CD14-positive monocyte (primary cell): Measurements from ENCODE around the gene IL1F10. TPM values are rescaled to one million over a fixed set of nuclear protein-coding genes. Genes with fewer than 3 reads are reported as not detected.

ENCODE experiments used
- DNase-seq, 3 donors: peaks; one replicate each; pipeline ENCODE4 v3.0.0-alpha.2; 2011 to 2022
- H2AFZ ChIP-seq: 2 replicates; pipeline ENCODE4 v1.6.0; 2012; ENCODE audit warnings: mild to moderate bottlenecking, low read depth, low read length, inconsistent platforms; ENCODE audit not compliant: insufficient read depth, poor library complexity, severe bottlenecking
- H3K27ac ChIP-seq, 2 donors: 1 replicate in 1 of 2; 2 replicates in 1 of 2; pipeline ENCODE4 v1.5.1; 2012 to 2013; ENCODE audit warnings: low read length in 2 of 2, control low read depth in 1 of 2, inconsistent platforms in 1 of 2, low read depth in 1 of 2, mild to moderate bottlenecking in 1 of 2
- H3K27me3 ChIP-seq, 2 donors: one replicate each; pipeline versions ENCODE4 v1.6.0 to v1.6.1; 2011 to 2013; ENCODE audit warnings: low read length in 2 of 2; ENCODE audit not compliant: control insufficient read depth in 2 of 2, insufficient read depth in 2 of 2
- H3K36me3 ChIP-seq, 2 donors: replicated peaks in 1 of 2; 1 replicate in 1 of 2; 2 replicates in 1 of 2; pipeline versions ENCODE4 v1.5.1 to v1.6.1; 2012 to 2013; ENCODE audit warnings: low read length in 2 of 2, control low read depth in 1 of 2, inconsistent platforms in 1 of 2, mild to moderate bottlenecking in 1 of 2; ENCODE audit not compliant: insufficient read depth in 2 of 2, control insufficient read depth in 1 of 2
- H3K4me1 ChIP-seq, 2 donors: 1 replicate in 1 of 2; 2 replicates in 1 of 2; pipeline versions ENCODE4 v1.5.1 to v1.6.1; 2012 to 2013; ENCODE audit warnings: low read length in 2 of 2, control low read depth in 1 of 2, inconsistent platforms in 1 of 2, mild to moderate bottlenecking in 1 of 2, moderate library complexity in 1 of 2; ENCODE audit not compliant: insufficient read depth in 2 of 2, control insufficient read depth in 1 of 2
- H3K4me2 ChIP-seq: replicated peaks from 2 replicates; pipeline ENCODE3; 2012; ENCODE audit warnings: low read length, moderate library complexity, mild to moderate bottlenecking; ENCODE audit not compliant: poor library complexity, severe bottlenecking; ENCODE audit errors: extremely low read depth
- H3K4me3 ChIP-seq, 3 experiments: fragments of 200-600 bp in 1 of 3; sonication (generic) in 1 of 3; replicated peaks in 1 of 3; 1 replicate in 2 of 3; 2 replicates in 1 of 3; pipeline ENCODE4 v1.5.1; 2011 to 2013; ENCODE audit warnings: low read length in 3 of 3, mild to moderate bottlenecking in 3 of 3, control low read depth in 2 of 3, low read depth in 2 of 3, inconsistent platforms in 1 of 3, moderate library complexity in 1 of 3
- H3K79me2 ChIP-seq: 2 replicates; pipeline ENCODE4 v1.6.0; 2012; ENCODE audit warnings: mild to moderate bottlenecking, control low read depth, inconsistent platforms, low read length, moderate library complexity; ENCODE audit not compliant: insufficient read depth
- H3K9ac ChIP-seq: 2 replicates; pipeline ENCODE4 v1.6.0; 2017; ENCODE audit warnings: low read length, mild to moderate bottlenecking; ENCODE audit not compliant: insufficient read depth, poor library complexity, severe bottlenecking
- H3K9me3 ChIP-seq, 2 donors: replicated peaks in 1 of 2; 1 replicate in 1 of 2; 2 replicates in 1 of 2; pipeline versions ENCODE4 v1.5.1 to v1.6.1; 2012 to 2013; ENCODE audit warnings: low read length in 2 of 2, control low read depth in 1 of 2; ENCODE audit not compliant: control insufficient read depth in 1 of 2, insufficient read depth in 1 of 2
- H4K20me1 ChIP-seq: 2 replicates; pipeline ENCODE4 v1.6.0; 2012; ENCODE audit warnings: mild to moderate bottlenecking, low read length, control low read depth, moderate library complexity; ENCODE audit not compliant: insufficient read depth
- H3K27ac Mint-ChIP-seq, 7 donors: one replicate each; pipeline ENCODE4 v1.8.0; 2020; ENCODE audit warnings: mild to moderate bottlenecking in 7 of 7, mixed read lengths in 7 of 7, moderate library complexity in 6 of 7, inconsistent platforms in 2 of 7
- H3K27me3 Mint-ChIP-seq, 3 donors: one replicate each; pipeline ENCODE4 v1.8.0; 2021 to 2022; ENCODE audit warnings: low read depth in 3 of 3, mild to moderate bottlenecking in 3 of 3, mixed read lengths in 3 of 3, moderate library complexity in 3 of 3, inconsistent platforms in 1 of 3
- H3K36me3 Mint-ChIP-seq, 2 donors: one replicate each; pipeline ENCODE4 v1.8.0; 2020; ENCODE audit warnings: mixed read lengths in 2 of 2, inconsistent platforms in 1 of 2, mild to moderate bottlenecking in 1 of 2
- H3K4me1 Mint-ChIP-seq: one replicate; pipeline ENCODE4 v1.8.0; 2020; ENCODE audit warnings: mild to moderate bottlenecking, mixed read lengths
- H3K4me3 Mint-ChIP-seq, 2 donors: one replicate each; pipeline ENCODE4 v1.8.0; 2020; ENCODE audit warnings: mild to moderate bottlenecking in 2 of 2, mixed read lengths in 2 of 2, moderate library complexity in 1 of 2
- H3K9me3 Mint-ChIP-seq, 7 donors: one replicate each; pipeline ENCODE4 v1.8.0; 2020 to 2022; ENCODE audit warnings: mixed read lengths in 7 of 7, mild to moderate bottlenecking in 6 of 7, moderate library complexity in 6 of 7, inconsistent platforms in 2 of 7
- WGBS: methylation state at CpG from one replicate; pipeline ENCODE4 v1.1.5; 2013; ENCODE audit warnings: missing lambda C conversion rate; ENCODE audit not compliant: insufficient coverage; 5-methylcytosine and 5-hydroxymethylcytosine counted together
- intact Hi-C, 2 donors: fragments of 100-400 bp; cut with micrococcal nuclease; formaldehyde crosslinking; loops; one replicate each; pipeline versions ENCODE4 v1.15.0 to v1.15.1; 2023
- polyA plus RNA-seq, 3 donors: library from polyadenylated mRNA; depleted of rRNA in 1 of 3; unstranded in 2 of 3; stranded (reverse) in 1 of 3; fragments of 300-500 nt in 2 of 3; fragments of >200 nt in 1 of 3; fragmentation: Illumina TruSeq in 2 of 3; gene quantifications; 1 replicate in 2 of 3; 2 replicates in 1 of 3; pipeline ENCODE4 v1.2.3, GENCODE V29; 2012 to 2021
- TF ChIP-seq, protein P1 (sequence below): fragments of 200-600 bp; IDR thresholded peaks from one replicate; pipeline ENCODE4 v1.8.0; 2022; ENCODE audit warnings: antibody characterized with exemption, mild to moderate bottlenecking

Gene IL1F10
- polyA plus RNA-seq, 3 donors, result not detected

DNA sequence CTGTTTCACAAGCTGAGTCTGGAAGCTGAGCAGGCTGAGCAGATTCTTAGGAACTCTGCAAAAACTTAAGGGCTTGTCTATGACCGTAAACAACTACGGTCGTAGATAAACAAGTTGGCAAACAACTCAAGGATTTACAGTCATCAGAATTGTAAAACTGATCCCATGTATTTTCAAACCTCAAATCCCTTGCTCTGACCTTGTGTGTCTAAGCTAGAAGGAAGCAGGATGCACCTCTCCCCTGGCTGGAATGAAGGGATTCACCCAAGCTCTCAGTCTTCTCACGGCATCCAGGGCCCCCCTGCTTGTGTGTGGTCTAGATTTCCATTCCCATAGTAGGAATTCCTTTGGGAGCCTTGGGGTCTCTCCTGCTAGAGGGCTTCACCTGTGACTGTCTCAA is 47.2 kb downstream of the IL1F10 start:
- H3K4me1 Mint-ChIP-seq, result peaks cover 10% of the 10 kb centered on the region
- Histone ChIP-seq H3K36me3 (no peaks in the 10 kb centered on the region), H2AFZ (no peak overlapping the region), H3K27me3 (no peaks in the 10 kb centered on the region), H3K4me2 (no peak overlapping the region), H3K4me1 (peaks cover 68 to 73% of the 10 kb centered on the region in 2 donors), H3K9ac (no peak overlapping the region), H3K27ac (no peak overlapping the region), H3K9me3 (no peaks in the 10 kb centered on the region), H4K20me1 (no peaks in the 10 kb centered on the region), H3K79me2 (no peaks in the 10 kb centered on the region), H3K4me3 (no peak overlapping the region)
- intact Hi-C loops, result no loop called here
- WGBS, result 77% methylated on average over 3 of the region's 4 CpGs
- no peaks in the 10 kb centered on the region for H3K27me3 Mint-ChIP-seq
- H3K9me3 Mint-ChIP-seq, result peaks cover 0 to 3% (median 0%) of the 10 kb centered on the region in 7 donors
- TF ChIP-seq, protein P1, sequence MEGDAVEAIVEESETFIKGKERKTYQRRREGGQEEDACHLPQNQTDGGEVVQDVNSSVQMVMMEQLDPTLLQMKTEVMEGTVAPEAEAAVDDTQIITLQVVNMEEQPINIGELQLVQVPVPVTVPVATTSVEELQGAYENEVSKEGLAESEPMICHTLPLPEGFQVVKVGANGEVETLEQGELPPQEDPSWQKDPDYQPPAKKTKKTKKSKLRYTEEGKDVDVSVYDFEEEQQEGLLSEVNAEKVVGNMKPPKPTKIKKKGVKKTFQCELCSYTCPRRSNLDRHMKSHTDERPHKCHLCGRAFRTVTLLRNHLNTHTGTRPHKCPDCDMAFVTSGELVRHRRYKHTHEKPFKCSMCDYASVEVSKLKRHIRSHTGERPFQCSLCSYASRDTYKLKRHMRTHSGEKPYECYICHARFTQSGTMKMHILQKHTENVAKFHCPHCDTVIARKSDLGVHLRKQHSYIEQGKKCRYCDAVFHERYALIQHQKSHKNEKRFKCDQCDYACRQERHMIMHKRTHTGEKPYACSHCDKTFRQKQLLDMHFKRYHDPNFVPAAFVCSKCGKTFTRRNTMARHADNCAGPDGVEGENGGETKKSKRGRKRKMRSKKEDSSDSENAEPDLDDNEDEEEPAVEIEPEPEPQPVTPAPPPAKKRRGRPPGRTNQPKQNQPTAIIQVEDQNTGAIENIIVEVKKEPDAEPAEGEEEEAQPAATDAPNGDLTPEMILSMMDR, result no peak
- no peak overlapping the region for H3K27ac Mint-ChIP-seq
- no peaks in the 10 kb centered on the region for H3K36me3 Mint-ChIP-seq
- DNase-seq, result no peak
- no peak overlapping the region for H3K4me3 Mint-ChIP-seq

DNA sequence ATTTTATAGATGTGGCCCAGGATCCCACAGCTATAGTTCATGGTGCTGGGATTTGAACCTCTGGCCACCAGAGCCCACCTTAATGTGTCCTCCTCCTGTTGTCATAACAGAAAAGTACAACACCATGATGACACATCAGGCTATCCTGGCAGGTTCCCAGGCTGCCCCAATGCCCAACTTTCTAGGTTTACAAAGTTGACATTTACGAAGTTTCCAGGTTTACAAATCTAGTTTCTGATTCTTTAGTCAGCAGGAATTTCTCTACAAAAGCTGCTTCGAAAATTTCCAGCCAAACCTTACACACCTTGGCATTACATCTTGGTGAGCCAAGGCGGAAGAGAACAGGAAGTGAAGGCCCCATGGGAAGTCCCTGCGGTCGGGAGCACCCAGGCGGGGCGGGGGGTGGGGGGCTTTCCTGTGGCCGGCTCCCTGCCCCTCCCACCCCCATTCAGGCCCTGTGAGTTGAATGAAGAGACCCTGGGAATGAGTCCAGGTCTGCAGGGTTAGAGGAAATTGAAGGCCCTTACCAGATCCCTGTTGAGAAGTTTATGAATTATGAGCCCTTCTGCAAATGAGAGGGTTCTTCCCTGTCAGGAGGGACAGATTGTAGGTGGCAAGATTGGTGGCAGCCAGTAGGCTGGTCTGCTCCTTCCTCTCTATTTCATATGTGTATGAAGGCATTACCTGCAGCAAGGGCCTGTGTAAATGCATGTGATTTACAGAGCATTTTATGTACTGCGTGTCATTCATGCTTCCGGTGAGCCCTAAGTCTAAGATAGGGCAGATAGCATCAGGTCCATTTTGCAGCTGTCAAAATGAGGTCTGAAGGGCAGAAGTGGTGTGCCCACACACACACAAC is 48.6 kb downstream of the IL1F10 start:
- peaks cover 3 to 9% (median 3%) of the 10 kb centered on the region in 7 donors for H3K9me3 Mint-ChIP-seq
- H3K27me3 ChIP-seq, result no peaks in the 10 kb centered on the region
- no peaks in the 10 kb centered on the region for H3K9me3 ChIP-seq
- H3K4me3 ChIP-seq, result peak overlapping the region in 1 of 3 experiments; percentile 22
- H3K4me2 ChIP-seq, result peak overlapping the region; percentile 30
- H3K4me1 ChIP-seq, result peaks cover 69 to 78% of the 10 kb centered on the region in 2 donors
- H3K4me3 Mint-ChIP-seq, result peak overlapping the region; percentile 15 to 17
- intact Hi-C loops, result no loop called here
- H4K20me1 ChIP-seq, result no peaks in the 10 kb centered on the region
- TF ChIP-seq, protein P1, result no peak
- peak overlapping the region in 6 of 7 donors; percentile 17 to 79 (median 76) for H3K27ac Mint-ChIP-seq
- peak overlapping the region in 1 of 2 donors; percentile 55 for H3K27ac ChIP-seq
- 57% methylated on average over 3 of the region's 10 CpGs for WGBS
- H3K36me3 Mint-ChIP-seq, result peaks cover 0 to under 1% of the 10 kb centered on the region in 2 donors
- no peak overlapping the region for H3K9ac ChIP-seq
- H3K79me2 ChIP-seq, result no peaks in the 10 kb centered on the region
- H2AFZ ChIP-seq, result no peak overlapping the region
- DNase-seq, result peak in 2 of 3 donors; percentile 58 to 94
- H3K36me3 ChIP-seq, result no peaks in the 10 kb centered on the region
- H3K4me1 Mint-ChIP-seq, result peaks cover 19% of the 10 kb centered on the region
- H3K27me3 Mint-ChIP-seq, result peaks cover 0 to 2% (median 0%) of the 10 kb centered on the region in 3 donors
